ENCODE measurements around the gene SLC25A21.
"Not testable (repeated sequence)": the region's sequence is repeated elsewhere in the genome, so short reads cannot be mapped to it uniquely, and the experiment has no call there.

Gene SLC25A21

DNA sequence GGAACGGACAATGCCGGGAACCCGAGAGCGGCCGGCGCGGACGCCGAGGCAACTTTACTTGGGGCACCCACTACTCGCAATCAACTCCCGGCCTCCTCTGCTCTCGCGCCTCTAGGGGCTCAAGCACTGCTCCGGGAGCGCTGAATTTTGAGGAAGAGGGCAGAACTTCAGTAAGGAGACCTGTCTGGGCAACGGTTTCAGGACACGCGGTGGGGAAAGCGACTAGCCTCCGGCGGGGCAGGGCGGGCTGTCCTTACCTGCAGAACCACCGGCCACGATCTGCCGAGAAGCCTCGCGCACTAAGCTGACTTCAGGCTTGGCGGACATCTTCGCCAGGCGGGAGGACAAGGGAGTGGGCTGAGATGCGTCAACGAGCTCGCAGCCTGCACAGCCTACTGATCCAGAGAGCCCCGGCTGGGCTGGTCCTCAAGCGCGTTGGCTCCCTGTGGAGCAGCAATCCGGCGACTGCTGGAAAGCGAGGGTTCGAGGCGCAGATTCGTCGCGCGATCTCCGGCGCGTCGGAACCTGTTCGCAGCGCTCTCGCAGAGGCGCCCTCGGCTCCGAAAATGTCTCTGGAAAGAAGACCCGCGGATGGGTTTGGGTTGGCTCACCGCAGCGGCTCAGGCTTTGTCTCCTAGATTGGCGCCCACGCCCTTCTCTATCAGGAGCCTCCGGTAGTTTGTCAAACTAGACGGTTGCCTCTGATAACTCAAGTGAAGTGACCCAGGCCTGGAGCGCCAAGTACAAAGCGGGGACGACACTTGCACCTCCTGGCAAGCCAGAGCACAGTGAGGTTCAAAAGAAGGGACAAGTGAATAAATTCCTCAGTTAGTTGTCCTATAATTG lies at the start of gene SLC25A21:
TSS of gene SLC25A21 (minus strand) at position 583 of the 846 bp plus-strand sequence.
- DNase-seq, result peak; percentile 82

DNA sequence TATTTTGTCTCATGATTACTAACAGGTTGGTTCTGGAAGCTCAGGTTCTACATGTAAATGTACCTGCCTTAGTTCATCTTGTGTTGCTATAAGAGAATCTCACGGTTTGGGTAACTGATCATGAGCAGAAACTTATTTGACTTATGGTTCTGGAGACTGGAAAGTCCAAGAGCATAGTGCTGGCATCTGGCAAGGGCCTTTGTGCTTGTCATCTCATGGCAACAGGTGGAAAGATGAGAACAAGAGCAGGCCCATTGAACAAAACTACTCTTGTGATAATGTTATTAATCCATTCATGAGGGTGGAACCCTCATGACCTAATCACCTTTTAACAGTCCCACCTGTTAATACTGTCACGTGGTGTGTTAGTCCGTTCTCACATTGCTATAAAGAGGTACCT lies 48.7 kb upstream of the SLC25A21 start:
- DNase-seq, result no peak

DNA sequence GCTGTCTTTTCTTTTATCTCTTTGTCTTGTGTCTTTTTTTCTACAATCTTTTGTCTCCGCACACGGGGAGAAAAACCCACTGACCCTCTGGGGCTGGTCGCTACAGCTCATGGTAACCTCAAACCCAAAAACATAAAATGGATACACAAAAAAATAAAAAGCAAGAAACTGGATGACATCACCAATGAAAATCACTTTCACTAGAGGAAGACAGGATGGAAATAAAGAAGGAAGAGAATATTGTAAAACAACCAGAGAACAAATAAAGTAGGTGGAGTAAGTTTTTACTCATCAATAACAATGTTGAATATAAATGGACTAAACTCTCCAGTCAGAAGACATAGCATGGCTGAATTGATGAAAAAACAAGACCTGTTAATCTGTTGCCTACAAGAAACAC lies 42.9 kb upstream of the SLC25A21 start:
- no peak for DNase-seq

DNA sequence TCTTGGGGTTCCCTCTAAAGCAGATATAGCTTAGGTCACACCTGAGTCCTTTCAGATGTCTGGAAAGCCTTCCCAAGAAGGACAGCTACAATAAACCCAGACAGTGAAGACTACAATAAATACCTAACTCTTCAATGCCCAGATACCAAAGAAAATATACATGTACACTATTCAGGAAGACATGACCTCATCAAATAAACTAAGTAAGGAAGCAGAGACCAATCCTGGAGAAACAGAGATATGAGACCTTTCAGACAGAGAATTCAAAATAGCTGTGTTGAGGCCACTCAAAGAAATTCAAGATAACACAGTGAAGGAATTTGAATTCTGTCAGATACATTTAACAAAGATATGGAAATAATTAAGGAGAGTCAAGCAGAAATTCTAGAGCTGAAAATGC lies 40.6 kb upstream of the SLC25A21 start:
- DNase-seq, result no peak

DNA sequence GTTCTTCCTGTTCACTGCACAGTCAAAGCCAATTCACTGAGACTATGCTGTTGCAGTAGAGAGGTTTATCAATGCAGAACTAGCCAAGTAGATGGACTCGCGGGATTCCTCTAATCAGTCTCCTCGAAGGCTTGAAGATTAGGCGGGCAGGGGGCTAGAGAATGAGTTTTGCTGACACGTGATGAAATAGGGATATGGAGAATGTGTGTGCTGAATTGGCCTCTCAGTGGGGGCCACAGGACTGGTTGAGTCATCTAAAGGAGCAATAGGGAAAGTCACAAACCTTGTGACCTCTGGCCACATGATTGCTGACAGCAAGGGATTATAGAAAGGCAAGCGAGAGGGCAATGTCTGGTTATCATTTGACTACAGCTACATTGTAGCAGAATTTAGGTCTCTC lies 38.0 kb upstream of the SLC25A21 start:
- no peak for DNase-seq

DNA sequence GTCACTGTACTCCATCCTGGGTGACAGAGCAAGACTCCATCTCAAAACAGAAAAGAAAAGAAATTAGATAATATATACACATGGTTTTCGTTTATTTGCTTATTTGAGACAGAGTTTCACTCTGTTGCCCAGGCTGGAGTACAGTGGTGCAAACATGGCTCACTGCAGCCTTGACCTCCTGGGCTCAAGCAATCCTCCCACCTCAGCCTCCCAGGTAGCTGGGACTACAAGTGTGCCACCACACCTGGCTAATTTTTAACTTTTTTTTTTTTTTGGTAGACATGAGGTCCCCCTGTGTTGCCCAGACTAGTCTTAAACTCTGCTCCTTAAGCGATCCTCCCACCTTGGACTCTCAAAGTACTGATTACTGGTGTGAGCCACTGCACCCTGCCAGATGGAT lies 37.2 kb upstream of the SLC25A21 start:
- not testable (repeated sequence) for DNase-seq

DNA sequence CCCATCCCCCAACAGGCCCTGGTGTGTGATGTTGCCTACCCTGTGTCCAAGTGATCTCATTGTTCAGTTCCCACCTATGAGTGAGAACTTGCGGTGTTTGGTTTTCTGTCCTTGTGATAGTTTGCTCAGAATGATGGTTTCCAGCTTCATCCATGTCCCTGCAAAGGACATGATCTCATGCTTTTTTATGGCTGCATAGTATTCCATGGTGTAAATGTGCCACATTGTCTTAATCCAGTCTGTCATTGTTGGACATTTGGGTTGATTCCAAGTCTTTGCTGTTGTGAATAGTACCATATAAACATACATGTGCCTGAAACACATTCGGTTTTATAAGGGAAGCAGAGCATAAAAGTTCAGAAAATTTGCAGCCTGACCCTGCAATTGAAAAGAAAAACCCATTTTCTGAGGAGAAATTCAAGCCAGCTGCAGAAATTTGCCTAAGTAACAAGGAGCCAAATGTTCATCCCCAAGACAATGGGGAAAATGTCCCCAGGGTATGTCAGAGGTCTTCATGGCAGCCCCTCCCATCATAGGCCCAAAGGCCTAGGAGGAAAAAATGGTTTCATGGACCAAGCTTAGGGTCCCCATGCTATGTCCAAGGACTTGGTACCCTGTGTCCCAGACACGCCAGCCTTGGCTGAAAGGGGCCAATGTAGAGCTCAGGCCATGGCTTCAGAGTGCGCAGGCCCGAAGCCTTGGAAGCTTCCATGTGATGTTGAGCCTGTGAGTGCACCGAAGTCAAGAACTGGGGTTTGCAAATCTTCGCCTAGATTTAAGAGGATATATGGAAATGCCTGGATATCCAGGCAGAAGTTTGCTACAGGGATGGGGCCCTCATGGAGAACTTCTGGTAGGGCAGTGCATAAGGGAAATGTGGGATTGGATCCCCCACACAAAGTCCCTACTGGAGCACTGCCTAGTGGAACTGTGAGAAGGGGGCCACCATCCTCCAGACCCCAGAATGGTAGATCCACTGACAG lies 33.5 kb upstream of the SLC25A21 start:
- not testable (repeated sequence) for DNase-seq

DNA sequence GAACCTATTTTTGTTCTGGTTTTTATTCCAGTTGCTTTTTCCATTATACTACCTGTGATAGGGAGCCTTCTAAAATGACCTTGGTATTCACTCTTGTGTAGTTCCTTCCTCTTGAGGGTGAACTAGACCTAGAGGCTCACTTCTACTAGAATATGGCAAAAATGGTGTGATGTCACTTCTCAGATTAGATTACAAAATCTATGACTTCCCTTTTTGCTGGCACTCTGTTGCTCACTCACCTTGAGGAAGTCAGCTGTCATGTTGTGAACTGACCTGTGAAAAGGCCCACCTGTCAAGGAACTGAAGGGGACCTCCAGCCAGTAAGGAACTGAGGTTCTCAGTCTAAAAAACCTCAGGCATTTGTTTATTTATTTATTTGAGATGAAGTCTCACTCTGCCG lies 31.0 kb upstream of the SLC25A21 start:
- no peak for DNase-seq

DNA sequence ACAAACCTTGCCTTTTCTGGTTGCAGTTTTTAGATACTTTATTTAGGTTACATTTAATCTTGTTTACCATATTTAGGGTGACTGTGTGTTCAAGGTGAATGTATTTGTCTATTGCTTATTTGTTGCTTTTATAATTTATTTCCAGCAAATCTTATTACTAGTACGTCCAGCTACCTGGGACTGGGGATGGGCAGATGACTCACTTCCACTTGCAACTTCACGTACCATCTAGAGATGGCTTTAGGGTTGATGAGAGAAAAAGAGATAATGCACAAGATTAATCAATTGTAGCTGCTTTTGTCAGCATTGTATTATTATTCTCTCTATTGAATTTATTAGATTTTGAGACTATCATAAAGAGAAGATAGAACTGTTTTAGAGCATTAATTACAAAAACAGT lies 30.4 kb upstream of the SLC25A21 start:
- DNase-seq, result no peak

DNA sequence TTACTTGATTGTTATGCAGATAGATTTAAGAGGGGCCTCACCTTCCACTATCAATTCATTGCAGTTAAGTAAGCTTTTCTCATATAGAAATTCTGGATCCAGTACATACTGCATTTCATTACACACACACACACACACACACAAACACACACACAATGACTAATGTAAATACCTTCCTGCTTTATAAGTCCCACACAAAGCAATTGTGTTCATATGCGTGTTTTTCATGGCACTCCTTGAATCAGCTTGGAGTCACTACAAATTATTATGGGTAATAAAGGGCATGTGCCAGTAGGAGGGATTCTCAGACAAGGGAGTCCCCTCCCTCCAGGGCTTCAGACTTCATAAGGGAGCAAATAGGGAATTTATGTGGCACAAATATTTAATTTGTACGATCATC lies 29.9 kb upstream of the SLC25A21 start:
- peak; percentile 10 for DNase-seq

DNA sequence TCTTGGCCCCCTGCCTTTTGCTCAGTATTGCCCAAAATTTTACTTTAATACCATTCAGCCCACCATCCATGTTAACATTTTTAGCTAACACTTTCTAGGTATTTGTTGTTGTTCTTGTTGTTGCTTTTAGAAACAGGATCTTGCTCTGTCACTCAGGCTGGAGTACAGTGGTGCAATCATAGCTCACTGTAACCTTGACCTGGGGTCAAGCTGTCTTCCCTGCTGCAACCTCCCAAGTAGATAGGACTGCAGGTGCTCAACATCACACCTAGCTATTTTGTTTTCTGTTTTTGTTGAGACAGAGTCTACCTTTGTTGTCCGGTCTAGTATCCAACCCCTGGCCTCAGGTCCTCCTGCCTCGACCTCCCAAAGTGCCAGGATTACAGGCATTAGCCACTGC lies 29.3 kb upstream of the SLC25A21 start:
- DNase-seq, result no peak

DNA sequence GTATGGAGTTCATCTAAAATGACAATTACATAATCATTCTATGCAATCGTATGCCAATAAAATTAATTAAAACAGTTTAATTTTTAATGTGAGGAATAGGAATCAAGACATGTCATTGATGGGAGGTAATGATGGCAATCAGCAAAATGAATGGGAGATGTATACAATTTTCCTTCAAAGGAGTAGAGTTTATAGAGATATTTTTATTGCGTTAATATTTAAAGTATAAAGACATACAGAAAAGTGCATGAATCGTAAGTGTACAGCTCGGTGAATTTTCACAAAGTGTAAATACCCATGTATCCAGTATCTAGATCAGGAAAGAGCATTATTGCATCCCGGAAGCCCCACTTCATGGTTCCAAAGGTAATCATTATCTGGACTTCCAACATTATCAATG lies 26.5 kb upstream of the SLC25A21 start:
- DNase-seq, result no peak

DNA sequence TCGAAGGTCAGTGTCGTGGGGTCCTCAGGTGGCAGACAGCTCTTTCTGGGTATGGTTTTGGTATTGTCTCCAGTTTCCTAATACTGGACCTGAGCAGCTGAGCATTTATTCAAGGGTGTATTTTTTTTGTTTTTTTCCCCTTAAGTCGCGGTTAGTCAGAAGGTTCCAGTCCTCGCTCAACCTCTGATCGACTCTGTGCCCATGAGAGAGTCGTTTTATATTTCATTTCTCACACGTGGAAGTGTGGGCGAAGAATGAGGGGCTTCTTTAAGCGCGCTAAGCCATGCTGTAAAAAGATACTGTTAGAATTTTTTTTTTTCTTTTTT lies 25.8 kb upstream of the SLC25A21 start:
- DNase-seq, result no peak

DNA sequence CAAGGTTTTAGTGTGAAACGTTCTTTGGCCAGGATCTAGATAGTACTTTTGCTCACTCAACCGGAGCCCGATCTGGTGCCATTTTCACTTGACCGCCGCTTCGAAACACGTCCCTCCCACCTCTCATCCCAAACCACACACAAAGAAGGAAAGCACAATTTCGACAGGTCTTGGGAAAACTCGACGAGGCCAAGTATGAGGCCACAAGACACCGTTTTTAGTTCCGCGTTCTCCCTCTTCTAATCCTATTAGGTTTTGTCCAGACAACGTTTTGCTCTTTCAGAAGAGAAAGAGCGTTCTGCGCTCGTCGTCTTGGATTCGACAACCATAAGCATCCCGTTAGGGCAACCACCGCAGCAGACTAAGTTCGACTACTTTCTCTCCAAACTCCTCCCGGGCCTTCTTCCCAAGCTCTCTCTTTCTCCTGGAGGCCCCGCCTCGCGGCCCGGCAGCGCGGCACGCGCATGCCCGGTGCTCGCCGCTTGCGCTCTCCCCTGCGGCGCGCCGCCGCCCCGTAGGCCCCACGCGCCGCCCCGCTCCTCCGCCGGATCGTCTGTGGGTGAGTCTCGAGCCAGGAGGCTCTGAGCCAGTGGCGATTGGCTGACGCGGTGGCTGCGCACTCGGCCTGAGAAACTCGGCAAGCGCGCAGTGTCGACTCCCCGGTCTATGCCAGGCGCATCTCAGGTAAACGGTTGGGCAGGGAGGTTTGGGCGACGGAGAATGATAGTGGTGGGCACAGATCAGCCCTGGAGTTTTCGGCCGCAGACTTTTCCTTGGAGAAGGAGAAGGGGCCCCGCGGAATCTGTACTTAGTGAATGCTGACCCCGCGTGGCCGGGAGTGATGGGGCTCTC lies 25.2 kb upstream of the SLC25A21 start, which contains the start of gene MIPOL1:
TSS of gene MIPOL1 (plus strand) at position 517 of the 852 bp plus-strand sequence. CDS start 49,952 bp downstream, outside the sequence.
- peak; percentile 91 for DNase-seq

DNA sequence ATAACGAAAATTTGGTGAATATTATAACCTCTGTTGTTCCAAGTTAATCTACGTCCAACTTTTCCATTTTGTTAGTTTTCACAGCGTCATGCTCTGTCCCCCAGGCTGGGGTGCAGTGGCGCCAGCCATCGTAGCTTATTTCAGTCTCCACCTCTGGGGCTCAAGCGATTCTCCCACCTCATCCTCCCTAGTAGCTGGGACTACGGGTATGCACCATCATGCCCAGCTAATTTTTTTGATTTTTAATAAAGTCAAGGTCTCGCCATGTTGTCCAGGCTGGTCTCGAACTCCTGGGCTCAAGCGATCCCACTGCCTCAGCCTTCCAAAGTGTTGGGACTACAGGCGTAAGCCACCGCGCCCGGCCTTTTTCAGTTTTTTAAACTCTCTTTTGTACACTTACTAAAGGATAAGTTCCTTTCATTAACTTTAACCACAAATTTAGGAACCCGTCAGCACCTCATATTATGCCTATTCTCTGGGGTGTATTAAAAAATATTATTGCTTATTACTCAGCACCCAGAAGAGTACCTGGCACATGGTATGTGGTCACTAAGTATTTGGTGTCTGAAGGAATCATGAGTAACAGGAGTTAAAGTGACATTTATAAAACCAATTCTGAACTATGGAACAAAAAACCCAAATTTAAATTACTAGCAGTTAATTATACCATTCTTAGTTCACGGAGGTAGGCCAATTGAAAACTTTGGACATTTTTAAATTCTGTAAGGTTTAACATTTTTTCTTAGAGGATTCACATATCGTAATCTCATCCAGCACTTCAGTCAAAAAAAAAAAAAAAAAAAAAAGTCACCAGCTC lies 24.4 kb upstream of the SLC25A21 start:
- DNase-seq, result no peak

DNA sequence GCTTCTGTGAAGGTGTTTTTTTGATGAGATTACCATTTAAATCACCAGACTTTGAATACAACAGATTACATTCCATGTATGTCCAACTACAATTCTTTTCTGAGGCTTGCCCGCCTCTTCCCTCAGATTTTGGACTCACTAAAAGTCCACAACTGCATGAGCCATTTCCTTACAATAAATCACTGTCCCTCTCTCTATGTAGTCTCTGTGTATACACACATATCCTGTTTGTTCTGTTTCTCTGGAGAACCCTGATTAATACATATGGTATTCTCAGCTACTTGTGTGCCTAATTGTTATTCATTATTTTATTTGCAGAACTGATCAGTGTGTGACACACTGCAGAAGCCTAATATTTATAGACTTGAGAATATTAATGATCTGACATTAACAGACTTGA lies 22.9 kb upstream of the SLC25A21 start:
- DNase-seq, result peak; percentile 59

DNA sequence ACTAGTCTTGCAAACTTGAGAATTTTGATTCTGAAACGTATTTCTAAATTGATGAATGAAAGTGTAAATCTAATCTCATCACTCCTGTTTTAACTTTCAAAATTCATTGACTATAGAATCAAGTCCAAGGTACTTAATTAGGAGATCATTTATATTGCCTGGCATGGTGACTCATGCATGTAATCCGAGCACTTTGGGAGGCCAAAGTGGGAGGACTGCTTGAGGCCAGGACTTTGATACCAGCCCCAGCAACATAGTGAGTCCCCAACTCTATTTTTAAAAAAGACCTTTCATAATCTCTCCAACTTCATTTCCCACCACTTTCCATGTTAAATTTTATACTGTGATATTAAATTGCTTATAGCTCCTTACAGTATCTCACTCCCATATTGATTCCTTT lies 22.3 kb upstream of the SLC25A21 start:
- no peak for DNase-seq

DNA sequence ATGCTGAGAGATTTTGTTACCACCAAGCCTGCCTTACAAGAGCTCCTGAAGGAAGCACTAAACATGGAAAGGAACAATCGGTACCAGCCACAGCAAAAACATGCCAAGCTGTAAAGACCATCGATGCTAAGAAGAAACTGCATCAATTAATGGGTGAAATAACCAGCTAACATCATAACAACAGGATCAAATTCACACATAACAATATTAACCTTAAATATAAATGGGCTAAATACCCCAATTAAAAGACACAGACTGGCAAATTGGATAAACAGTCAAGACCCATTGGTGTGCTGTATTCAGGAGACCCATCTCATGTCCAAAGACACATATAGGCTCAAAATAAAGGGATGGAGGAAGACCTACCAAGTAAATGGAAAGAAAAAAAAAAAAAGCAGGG lies 17.3 kb upstream of the SLC25A21 start:
- not testable (repeated sequence) for DNase-seq

DNA sequence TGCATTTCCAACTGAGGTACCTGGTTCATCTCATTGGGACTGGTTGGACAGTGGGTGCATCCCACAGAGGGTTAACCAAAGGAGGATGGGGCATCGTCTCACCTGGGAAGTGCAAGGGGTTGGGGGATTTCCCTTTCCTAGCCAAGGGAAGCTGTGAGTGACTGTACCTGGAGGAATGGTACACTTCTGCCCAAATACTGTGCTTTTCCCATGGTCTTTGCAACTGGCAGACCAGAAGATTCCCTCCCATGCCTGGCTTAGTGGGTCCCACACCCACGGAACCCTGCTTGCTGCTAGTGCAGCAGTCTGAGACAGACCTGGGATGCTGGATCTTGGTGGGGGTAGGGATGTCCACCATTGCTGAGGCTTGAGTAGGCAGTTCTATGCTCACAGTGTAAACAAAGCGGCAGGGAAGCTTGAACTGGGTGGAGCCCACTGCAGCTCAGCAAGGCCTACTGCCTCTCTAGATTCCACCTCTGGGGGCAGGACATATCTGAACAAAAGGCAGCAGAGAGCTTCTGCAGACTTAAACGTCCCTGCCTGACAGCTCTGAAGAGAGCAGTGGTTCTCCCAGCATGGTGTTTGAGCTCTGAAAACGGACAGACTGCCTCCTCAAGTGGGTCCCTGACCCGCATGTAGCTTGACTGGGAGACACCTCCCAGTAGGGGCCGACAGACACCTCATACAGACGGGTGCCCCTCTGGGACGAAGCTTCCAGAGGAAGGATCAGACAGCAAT lies 15.6 kb upstream of the SLC25A21 start:
- DNase-seq, result not testable (repeated sequence)

DNA sequence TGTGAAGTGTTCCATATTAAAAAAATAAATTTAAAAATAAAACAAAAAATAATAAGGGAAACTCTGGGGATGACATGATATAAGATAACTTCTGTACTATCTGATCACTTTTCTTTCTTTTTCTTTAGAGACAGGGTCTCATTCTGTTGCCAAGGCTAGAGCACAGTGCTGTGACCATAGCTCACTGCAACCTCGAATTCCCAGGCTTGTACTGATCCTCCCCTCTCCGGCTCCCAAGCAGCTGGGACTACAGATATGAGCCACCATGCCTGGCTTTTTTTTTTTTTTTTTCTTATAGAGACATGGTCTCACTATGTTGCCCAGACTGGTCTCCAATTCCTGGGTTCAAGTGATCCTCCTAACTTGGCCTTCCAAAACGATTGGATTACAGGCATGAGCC lies 14.9 kb upstream of the SLC25A21 start:
- DNase-seq, result no peak

DNA sequence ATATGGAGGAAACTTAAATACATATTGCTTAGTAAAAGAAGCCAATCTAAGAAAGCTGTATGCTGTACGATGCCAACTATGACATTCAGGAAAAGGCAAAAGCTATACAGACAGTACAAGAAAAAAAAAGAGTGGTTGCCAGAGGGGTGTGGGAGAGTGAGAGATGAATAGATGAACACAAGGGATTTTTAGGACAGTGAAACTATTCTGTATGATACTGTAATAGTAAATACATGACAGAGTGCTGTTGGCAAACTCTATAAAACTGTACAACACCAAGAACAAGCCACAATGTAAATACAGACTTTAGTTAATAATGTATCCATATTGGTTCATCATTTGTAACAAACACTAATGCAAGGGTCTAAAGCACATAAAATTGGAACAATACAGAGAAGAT lies 14.5 kb upstream of the SLC25A21 start:
- no peak for DNase-seq
